Loucy (cell line): ENCODE data around the gene CEPT1.

ENCODE experiments used
- H2AFZ ChIP-seq: fragments of 200-600 bp; sonication (generic); 2 replicates; pipeline ENCODE4 v1.6.0; 2016; ENCODE audit warnings: antibody characterized with exemption, mild to moderate bottlenecking, low read length, moderate library complexity
- H3F3A ChIP-seq: fragments of 200-600 bp; 2 replicates; pipeline ENCODE4 v1.6.0; 2016; ENCODE audit warnings: antibody characterized with exemption, low read depth, mild to moderate bottlenecking
- H3K27me3 ChIP-seq: fragments of 200-600 bp; sonication (generic); 2 replicates; pipeline ENCODE4 v1.6.1; 2014; ENCODE audit warnings: low read length, mild to moderate bottlenecking; ENCODE audit not compliant: insufficient read depth, poor library complexity, severe bottlenecking
- H3K36me3 ChIP-seq: fragments of 200-600 bp; sonication (generic); 2 replicates; pipeline ENCODE4 v1.6.1; 2016; ENCODE audit warnings: low read length; ENCODE audit not compliant: insufficient read depth
- H3K4me1 ChIP-seq: fragments of 200-600 bp; sonication (generic); 2 replicates; pipeline ENCODE4 v1.5.1; 2014; ENCODE audit warnings: low read length, mild to moderate bottlenecking; ENCODE audit not compliant: insufficient read depth, poor library complexity, severe bottlenecking
- H3K4me2 ChIP-seq: fragments of 200-600 bp; sonication (generic); 2 replicates; pipeline ENCODE4 v1.6.0; 2014; ENCODE audit warnings: antibody characterized with exemption, low read length, low read depth, mild to moderate bottlenecking; ENCODE audit not compliant: poor library complexity, severe bottlenecking
- H3K4me3 ChIP-seq: fragments of 200-600 bp; sonication (generic); 2 replicates; pipeline ENCODE4 v1.5.1; 2014; ENCODE audit warnings: low read length, mild to moderate bottlenecking, mixed read lengths; ENCODE audit not compliant: poor library complexity, severe bottlenecking
- H3K79me2 ChIP-seq: fragments of 200-600 bp; sonication (generic); 2 replicates; pipeline ENCODE4 v1.6.1; 2014; ENCODE audit warnings: low read length; ENCODE audit not compliant: insufficient read depth
- H3K9ac ChIP-seq: fragments of 200-600 bp; sonication (generic); 2 replicates; pipeline ENCODE4 v1.6.0; 2014; ENCODE audit warnings: mild to moderate bottlenecking, low read depth, low read length, moderate library complexity; ENCODE audit not compliant: poor library complexity, severe bottlenecking
- H3K9me2 ChIP-seq: fragments of 200-600 bp; sonication (generic); replicated peaks from 2 replicates; pipeline ENCODE4 v1.6.1; 2016; ENCODE audit warnings: low read depth, low read length, mixed read lengths
- H3K9me3 ChIP-seq: fragments of 200-600 bp; sonication (generic); 2 replicates; pipeline ENCODE4 v1.6.1; 2014; ENCODE audit warnings: mild to moderate bottlenecking, antibody characterized with exemption, low read length, low read depth; ENCODE audit not compliant: insufficient read depth
- H4K20me1 ChIP-seq: fragments of 200-600 bp; sonication (generic); 2 replicates; pipeline ENCODE4 v1.6.0; 2014; ENCODE audit warnings: antibody characterized with exemption, low read length, mild to moderate bottlenecking; ENCODE audit not compliant: insufficient read depth, poor library complexity, severe bottlenecking
- CTCF ChIP-seq: fragments of 200-600 bp; sonication (generic); conservative IDR thresholded peaks from 2 replicates; pipeline ENCODE4 v1.5.1; 2014; ENCODE audit warnings: mild to moderate bottlenecking, antibody characterized with exemption, low read length
- EZH2phosphoT487 ChIP-seq: fragments of 200-600 bp; IDR thresholded peaks from 2 replicates; pipeline ENCODE4 v1.6.1; 2018; ENCODE audit warnings: antibody characterized with exemption, mild to moderate bottlenecking, moderate library complexity, borderline replicate concordance

The CEPT1 gene

GRCh38 chr1:111110197-111110899, 29.7 kb upstream of the CEPT1 start:
- no peaks in the 10 kb centered on the region for H3K9me2 ChIP-seq
- H2AFZ ChIP-seq = no peak overlapping the region
- no peaks in the 10 kb centered on the region for H3K79me2 ChIP-seq
- H3K4me2 ChIP-seq = no peak overlapping the region
- no peaks in the 10 kb centered on the region for H4K20me1 ChIP-seq
- H3K4me1 ChIP-seq = no peaks in the 10 kb centered on the region
- H3K9me3 ChIP-seq = 0 out of 2 replicates have a peak, but pooled peaks cover 3% of the 10 kb centered on the region
- no peak for TF ChIP-seq EZH2phosphoT487
- H3K36me3 ChIP-seq = no peaks in the 10 kb centered on the region
- no peak overlapping the region for H3K4me3 ChIP-seq
- H3F3A ChIP-seq = no peaks in the 10 kb centered on the region
- H3K9ac ChIP-seq = no peak overlapping the region
- H3K27me3 ChIP-seq = no peaks in the 10 kb centered on the region

- Histone ChIP-seq H3K4me3 (no peak overlapping the region), H2AFZ (no peak overlapping the region), H3K9me3 (no peaks in the 10 kb centered on the region), H3K36me3 (peaks cover 14% of the 10 kb centered on the region; the same call in 1 of the 2 replicates), H3K79me2 (no peaks in the 10 kb centered on the region), H3K9me2 (no peaks in the 10 kb centered on the region), H3F3A (no peaks in the 10 kb centered on the region), H3K9ac (no peak overlapping the region), H3K27me3 (no peaks in the 10 kb centered on the region), H3K4me1 (no peaks in the 10 kb centered on the region), H3K4me2 (no peak overlapping the region), H4K20me1 (no peaks in the 10 kb centered on the region)
- TF ChIP-seq CTCF (no peak), EZH2phosphoT487 (no peak)
Observed at GRCh38 chr1:111116496-111116895, 23.5 kb upstream of the CEPT1 start.

GRCh38 chr1:111126354-111126753, 13.7 kb upstream of the CEPT1 start:
- Histone ChIP-seq H3K27me3 (no peaks in the 10 kb centered on the region), H3K36me3 (peaks cover 8% of the 10 kb centered on the region; the same call in 1 of the 2 replicates), H3K4me1 (no peaks in the 10 kb centered on the region), H3K9ac (no peak overlapping the region), H2AFZ (no peak overlapping the region), H4K20me1 (no peaks in the 10 kb centered on the region), H3K9me3 (no peaks in the 10 kb centered on the region), H3K4me3 (no peak overlapping the region), H3K4me2 (no peak overlapping the region), H3F3A (no peaks in the 10 kb centered on the region), H3K9me2 (no peaks in the 10 kb centered on the region), H3K79me2 (no peaks in the 10 kb centered on the region)
- TF ChIP-seq EZH2phosphoT487 (no peak), CTCF (no peak)
